ENCODE measurements around the gene RGS7. TPM values are rescaled to one million over a fixed set of nuclear protein-coding genes. Genes with fewer than 3 reads are reported as not detected.

Gene RGS7
- polyA plus RNA-seq, 4 donors: 0.15 to 0.74 TPM; not detected in 2

DNA sequence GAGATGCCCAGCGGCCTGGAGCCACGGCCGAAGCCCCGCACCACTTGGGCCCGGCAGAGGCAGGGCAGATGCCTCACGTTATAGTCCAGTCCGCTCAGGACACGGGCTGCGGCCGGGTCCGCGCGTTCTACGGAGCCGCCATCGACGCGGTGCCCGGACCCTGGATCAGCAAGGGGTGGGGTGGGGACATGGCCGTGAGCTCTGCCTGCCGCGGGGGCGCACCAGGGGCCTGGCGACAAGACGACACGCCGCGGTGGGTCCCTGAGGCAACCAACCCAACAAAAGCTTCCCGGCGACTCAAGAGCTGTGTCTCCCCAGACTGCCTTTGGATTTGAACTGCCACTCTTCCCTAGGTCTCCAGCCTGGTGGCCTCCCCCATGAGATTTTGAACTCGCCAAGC, 533.6 kb downstream of the RGS7 start:
- Histone ChIP-seq H3K27ac (ENCODE audit: low read depth in 1 of 3, low read length in 2 of 3) (no peak overlapping the region), H3K9me3 (ENCODE audit: control insufficient read depth in 2 of 2, insufficient read depth in 1 of 2, low read depth in 1 of 2, low read length in 1 of 2) (no peaks in the 10 kb centered on the region), H3K36me3 (ENCODE audit: control insufficient read depth in 3 of 3, insufficient read depth in 2 of 3, low read depth in 1 of 3, low read length in 3 of 3) (no peaks in the 10 kb centered on the region), H3K4me3 (ENCODE audit: low read depth in 1 of 3, low read length in 3 of 3) (no peak overlapping the region), H3K4me1 (ENCODE audit: control insufficient read depth in 3 of 3, insufficient read depth in 2 of 3, low read depth in 1 of 3, low read length in 2 of 3) (no peaks in the 10 kb centered on the region), H3K27me3 (ENCODE audit: control insufficient read depth in 3 of 3, insufficient read depth in 3 of 3, low read length in 3 of 3) (no peaks in the 10 kb centered on the region)
- WGBS, 3 donors: 96 to 97% (median 96%) methylated on average over 29 to 31 of the region's 31 CpGs
- FAIRE-seq: no peak
- DNase-seq: no peak

DNA sequence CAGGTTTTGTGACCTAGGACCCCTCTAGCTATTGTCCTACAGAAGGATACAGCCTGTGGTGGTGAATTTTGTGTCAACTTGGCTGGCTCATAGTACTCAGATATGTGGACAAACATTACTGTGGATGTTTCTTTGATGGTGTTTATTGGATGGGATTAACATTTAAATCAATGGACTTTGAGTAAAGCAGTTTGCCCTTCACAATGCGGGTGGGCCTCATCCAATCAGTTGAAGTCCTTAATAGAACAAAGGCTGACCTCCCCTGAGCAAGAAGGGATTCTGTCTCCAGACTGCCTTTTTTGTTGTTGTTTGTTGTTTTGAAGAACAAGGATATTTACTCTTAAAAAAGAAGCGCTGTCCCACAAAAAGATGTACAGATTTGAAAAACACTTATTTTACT, 535.1 kb downstream of the RGS7 start:
- no peaks in the 10 kb centered on the region for H3K9me3 ChIP-seq (ENCODE audit: control insufficient read depth in 2 of 2, insufficient read depth in 1 of 2, low read depth in 1 of 2, low read length in 1 of 2)
- no peak for DNase-seq
- FAIRE-seq: no peak
- no peaks in the 10 kb centered on the region for H3K27me3 ChIP-seq (ENCODE audit: control insufficient read depth in 3 of 3, insufficient read depth in 3 of 3, low read length in 3 of 3)
- H3K36me3 ChIP-seq (ENCODE audit: control insufficient read depth in 3 of 3, insufficient read depth in 2 of 3, low read depth in 1 of 3, low read length in 3 of 3): no peaks in the 10 kb centered on the region
- no peak overlapping the region for H3K27ac ChIP-seq (ENCODE audit: low read depth in 1 of 3, low read length in 2 of 3)
- no peak overlapping the region for H3K4me3 ChIP-seq (ENCODE audit: low read depth in 1 of 3, low read length in 3 of 3)
- WGBS, 3 donors: 91 to 97% (median 93%) methylated on average over 2 of the region's 2 CpGs
- H3K4me1 ChIP-seq (ENCODE audit: control insufficient read depth in 3 of 3, insufficient read depth in 2 of 3, low read depth in 1 of 3, low read length in 2 of 3): no peaks in the 10 kb centered on the region

GRCh38 chr1:240820816-240821215, 536.2 kb downstream of the RGS7 start:
- Histone ChIP-seq H3K4me1 (ENCODE audit: control insufficient read depth in 3 of 3, insufficient read depth in 2 of 3, low read depth in 1 of 3, low read length in 2 of 3) (no peaks in the 10 kb centered on the region), H3K36me3 (ENCODE audit: control insufficient read depth in 3 of 3, insufficient read depth in 2 of 3, low read depth in 1 of 3, low read length in 3 of 3) (no peaks in the 10 kb centered on the region), H3K4me3 (ENCODE audit: low read depth in 1 of 3, low read length in 3 of 3) (no peak overlapping the region), H3K9me3 (ENCODE audit: control insufficient read depth in 2 of 2, insufficient read depth in 1 of 2, low read depth in 1 of 2, low read length in 1 of 2) (no peaks in the 10 kb centered on the region), H3K27me3 (ENCODE audit: control insufficient read depth in 3 of 3, insufficient read depth in 3 of 3, low read length in 3 of 3) (no peaks in the 10 kb centered on the region), H3K27ac (ENCODE audit: low read depth in 1 of 3, low read length in 2 of 3) (no peak overlapping the region)
- DNase-seq: no peak
- 19 to 43% (median 20%) methylated on average over 3 of the region's 3 CpGs for WGBS, 3 donors
- FAIRE-seq: no peak

GRCh38 chr1:240816472-240816871, 540.5 kb downstream of the RGS7 start:
- peaks cover 0 to 3% of the 10 kb centered on the region in 2 donors for H3K9me3 ChIP-seq (ENCODE audit: control insufficient read depth in 2 of 2, insufficient read depth in 1 of 2, low read depth in 1 of 2, low read length in 1 of 2)
- no peaks in the 10 kb centered on the region for H3K4me1 ChIP-seq (ENCODE audit: control insufficient read depth in 3 of 3, insufficient read depth in 2 of 3, low read depth in 1 of 3, low read length in 2 of 3)
- FAIRE-seq (no peak), DNase-seq (no peak)
- H3K27me3 ChIP-seq (ENCODE audit: control insufficient read depth in 3 of 3, insufficient read depth in 3 of 3, low read length in 3 of 3): no peaks in the 10 kb centered on the region
- no peak overlapping the region for H3K27ac ChIP-seq (ENCODE audit: low read depth in 1 of 3, low read length in 2 of 3)
- 61 to 69% (median 65%) methylated on average over 2 of the region's 2 CpGs for WGBS, 3 donors
- H3K36me3 ChIP-seq (ENCODE audit: control insufficient read depth in 3 of 3, insufficient read depth in 2 of 3, low read depth in 1 of 3, low read length in 3 of 3): no peaks in the 10 kb centered on the region
- no peak overlapping the region for H3K4me3 ChIP-seq (ENCODE audit: low read depth in 1 of 3, low read length in 3 of 3)

DNA sequence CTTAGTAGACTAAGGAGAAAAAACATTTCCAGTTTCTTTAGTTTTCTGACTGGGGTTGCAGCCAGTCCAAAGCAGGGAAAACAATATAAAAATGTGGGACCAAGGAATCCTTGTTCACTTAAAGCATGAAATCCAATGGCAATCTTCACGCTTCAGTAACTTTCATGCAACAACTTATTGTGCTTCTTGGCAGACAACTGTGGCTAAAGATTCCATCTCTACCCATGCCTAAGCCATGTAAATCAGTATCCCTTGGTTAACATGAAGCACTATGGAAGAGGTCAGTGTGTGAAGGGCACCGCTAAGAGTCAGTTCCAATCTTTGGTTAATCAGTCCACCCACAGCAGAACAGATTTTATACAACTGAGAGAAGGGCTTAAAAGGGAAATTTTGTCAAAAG, 543.3 kb downstream of the RGS7 start:
- FAIRE-seq (no peak), DNase-seq (no peak)
- WGBS, 3 donors: 87 to 93% (median 89%) methylated on average over 2 of the region's 2 CpGs
- Histone ChIP-seq H3K36me3 (ENCODE audit: control insufficient read depth in 3 of 3, insufficient read depth in 2 of 3, low read depth in 1 of 3, low read length in 3 of 3) (no peaks in the 10 kb centered on the region), H3K4me3 (ENCODE audit: low read depth in 1 of 3, low read length in 3 of 3) (no peak overlapping the region), H3K27ac (ENCODE audit: low read depth in 1 of 3, low read length in 2 of 3) (no peak overlapping the region), H3K4me1 (ENCODE audit: control insufficient read depth in 3 of 3, insufficient read depth in 2 of 3, low read depth in 1 of 3, low read length in 2 of 3) (no peaks in the 10 kb centered on the region), H3K27me3 (ENCODE audit: control insufficient read depth in 3 of 3, insufficient read depth in 3 of 3, low read length in 3 of 3) (no peaks in the 10 kb centered on the region), H3K9me3 (ENCODE audit: control insufficient read depth in 2 of 2, insufficient read depth in 1 of 2, low read depth in 1 of 2, low read length in 1 of 2) (peaks cover 0 to 3% of the 10 kb centered on the region in 2 donors)

DNA sequence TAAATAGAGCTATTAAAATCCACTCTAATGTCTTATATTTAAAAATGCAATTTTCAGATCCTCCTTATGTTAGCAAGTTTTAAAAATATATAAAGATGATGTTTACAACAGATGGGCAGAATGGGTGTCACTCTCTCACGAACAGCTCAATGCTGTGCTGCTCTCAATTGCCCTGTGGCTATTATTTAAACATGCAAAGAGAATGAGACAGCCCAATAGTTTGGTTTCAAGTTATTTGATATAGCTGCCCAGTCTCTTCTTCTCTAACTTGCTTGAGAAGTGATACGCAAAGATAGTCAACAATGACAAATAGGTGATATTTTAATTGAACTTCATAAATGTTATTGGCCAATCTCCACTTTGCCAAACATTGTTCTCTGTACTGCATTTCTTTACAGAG, 545.7 kb downstream of the RGS7 start:
- WGBS, 3 donors: 81 to 84% (median 83%) methylated on average over 2 of the region's 2 CpGs
- H3K9me3 ChIP-seq (ENCODE audit: control insufficient read depth in 2 of 2, insufficient read depth in 1 of 2, low read depth in 1 of 2, low read length in 1 of 2): peaks cover 0 to 3% of the 10 kb centered on the region in 2 donors
- no peaks in the 10 kb centered on the region for H3K27me3 ChIP-seq (ENCODE audit: control insufficient read depth in 3 of 3, insufficient read depth in 3 of 3, low read length in 3 of 3)
- FAIRE-seq (no peak), DNase-seq (no peak)
- H3K4me1 ChIP-seq (ENCODE audit: control insufficient read depth in 3 of 3, insufficient read depth in 2 of 3, low read depth in 1 of 3, low read length in 2 of 3): no peaks in the 10 kb centered on the region
- no peak overlapping the region for H3K4me3 ChIP-seq (ENCODE audit: low read depth in 1 of 3, low read length in 3 of 3)
- H3K27ac ChIP-seq (ENCODE audit: low read depth in 1 of 3, low read length in 2 of 3): no peak overlapping the region
- no peaks in the 10 kb centered on the region for H3K36me3 ChIP-seq (ENCODE audit: control insufficient read depth in 3 of 3, insufficient read depth in 2 of 3, low read depth in 1 of 3, low read length in 3 of 3)

DNA sequence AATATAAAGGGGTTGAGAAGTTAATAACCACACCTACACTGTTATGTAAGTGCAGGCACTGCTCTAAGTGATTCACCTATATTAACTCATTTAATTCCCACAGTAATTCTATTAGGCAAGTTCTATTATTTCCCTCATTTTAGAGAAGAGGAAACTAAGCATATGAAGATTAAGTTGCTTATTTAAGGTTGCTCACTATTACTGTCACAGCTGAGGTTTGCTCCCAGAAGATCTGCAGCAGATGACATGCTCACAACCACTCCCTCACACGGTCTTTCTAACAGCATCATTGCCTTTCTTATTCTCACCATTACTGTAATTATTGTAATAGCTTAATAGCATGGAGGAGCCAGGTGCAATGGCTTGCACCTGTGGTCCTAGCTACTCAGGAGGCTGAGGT, 548.6 kb downstream of the RGS7 start:
- H3K4me3 ChIP-seq (ENCODE audit: low read depth in 1 of 3, low read length in 3 of 3): no peak overlapping the region
- no peaks in the 10 kb centered on the region for H3K4me1 ChIP-seq (ENCODE audit: control insufficient read depth in 3 of 3, insufficient read depth in 2 of 3, low read depth in 1 of 3, low read length in 2 of 3)
- H3K27me3 ChIP-seq (ENCODE audit: control insufficient read depth in 3 of 3, insufficient read depth in 3 of 3, low read length in 3 of 3): no peaks in the 10 kb centered on the region
- DNase-seq (no peak), FAIRE-seq (no peak)
- no peaks in the 10 kb centered on the region for H3K9me3 ChIP-seq (ENCODE audit: control insufficient read depth in 2 of 2, insufficient read depth in 1 of 2, low read depth in 1 of 2, low read length in 1 of 2)
- H3K36me3 ChIP-seq (ENCODE audit: control insufficient read depth in 3 of 3, insufficient read depth in 2 of 3, low read depth in 1 of 3, low read length in 3 of 3): no peaks in the 10 kb centered on the region
- H3K27ac ChIP-seq (ENCODE audit: low read depth in 1 of 3, low read length in 2 of 3): no peak overlapping the region
- 43 to 63% (median 46%) methylated on average over 1 of the region's 1 CpG for WGBS, 3 donors

GRCh38 chr1:240806200-240806745, 550.7 kb downstream of the RGS7 start:
- no peak overlapping the region for H3K27ac ChIP-seq (ENCODE audit: low read depth in 1 of 3, low read length in 2 of 3)
- DNase-seq (no peak), FAIRE-seq (no peak)
- H3K9me3 ChIP-seq (ENCODE audit: control insufficient read depth in 2 of 2, insufficient read depth in 1 of 2, low read depth in 1 of 2, low read length in 1 of 2): no peaks in the 10 kb centered on the region
- no peak overlapping the region for H3K4me3 ChIP-seq (ENCODE audit: low read depth in 1 of 3, low read length in 3 of 3)
- no peaks in the 10 kb centered on the region for H3K36me3 ChIP-seq (ENCODE audit: control insufficient read depth in 3 of 3, insufficient read depth in 2 of 3, low read depth in 1 of 3, low read length in 3 of 3)
- 83 to 95% (median 88%) methylated on average over 5 of the region's 5 CpGs for WGBS, 3 donors
- no peaks in the 10 kb centered on the region for H3K27me3 ChIP-seq (ENCODE audit: control insufficient read depth in 3 of 3, insufficient read depth in 3 of 3, low read length in 3 of 3)
- no peaks in the 10 kb centered on the region for H3K4me1 ChIP-seq (ENCODE audit: control insufficient read depth in 3 of 3, insufficient read depth in 2 of 3, low read depth in 1 of 3, low read length in 2 of 3)

- H3K4me3 ChIP-seq (ENCODE audit: low read depth in 1 of 3, low read length in 3 of 3): no peak overlapping the region
- no peak overlapping the region for H3K27ac ChIP-seq (ENCODE audit: low read depth in 1 of 3, low read length in 2 of 3)
- no peak for FAIRE-seq
- no peaks in the 10 kb centered on the region for H3K9me3 ChIP-seq (ENCODE audit: control insufficient read depth in 2 of 2, insufficient read depth in 1 of 2, low read depth in 1 of 2, low read length in 1 of 2)
- no peaks in the 10 kb centered on the region for H3K27me3 ChIP-seq (ENCODE audit: control insufficient read depth in 3 of 3, insufficient read depth in 3 of 3, low read length in 3 of 3)
- no peaks in the 10 kb centered on the region for H3K4me1 ChIP-seq (ENCODE audit: control insufficient read depth in 3 of 3, insufficient read depth in 2 of 3, low read depth in 1 of 3, low read length in 2 of 3)
- no peaks in the 10 kb centered on the region for H3K36me3 ChIP-seq (ENCODE audit: control insufficient read depth in 3 of 3, insufficient read depth in 2 of 3, low read depth in 1 of 3, low read length in 3 of 3)
- DNase-seq: no peak
- WGBS, 3 donors: 69 to 95% (median 82%) methylated on average over 2 of the region's 2 CpGs
These were observed 552.5 kb downstream of the RGS7 start for GRCh38 chr1:240804475-240804874.

Measured in small intestine (tissue), 7 donors.